OCI-LY3 (cell line): Measurements from ENCODE around the gene CDHR2.
"Not testable (repeated sequence)": the region's sequence is repeated elsewhere in the genome, so short reads cannot be mapped to it uniquely, and the experiment has no call there.

Experiments used
- H2AFZ ChIP-seq: fragments of 200-600, 300-600 bp; shearing (Covaris generic); 2 replicates; pipeline ENCODE4 v1.6.0; 2014; ENCODE audit warnings: antibody characterized with exemption, low read depth, low read length
- H3K27ac ChIP-seq: fragments of 200-600, 300-600 bp; sonication (generic); 2 replicates; pipeline ENCODE4 v1.5.1; 2014; ENCODE audit warnings: mild to moderate bottlenecking, low read length, moderate library complexity, mixed read lengths
- H3K27me3 ChIP-seq: fragments of 200-600, 300-600 bp; sonication (generic); 2 replicates; pipeline ENCODE4 v1.6.1; 2014; ENCODE audit warnings: low read depth, low read length, mixed read lengths
- H3K36me3 ChIP-seq: fragments of 200-600, 300-600 bp; sonication (generic); replicated peaks from 2 replicates; pipeline ENCODE3; 2014; ENCODE audit warnings: low read depth, low read length, mixed read lengths
- H3K4me1 ChIP-seq: fragments of 300-600, 200-600 bp; sonication (generic); 2 replicates; pipeline ENCODE4 v1.6.1; 2014; ENCODE audit warnings: low read length, mixed read lengths
- H3K4me2 ChIP-seq: fragments of 200-600, 300-600 bp; sonication (generic); 2 replicates; pipeline ENCODE4 v1.6.1; 2014; ENCODE audit warnings: low read length, mixed read lengths
- H3K4me3 ChIP-seq: fragments of 300-600, 200-600 bp; sonication (generic); 2 replicates; pipeline ENCODE4 v1.5.1; 2014; ENCODE audit warnings: antibody characterized with exemption, mild to moderate bottlenecking, low read length, moderate library complexity
- H3K79me2 ChIP-seq: fragments of 300-600, 200-600 bp; shearing (Covaris generic); 2 replicates; pipeline ENCODE4 v1.6.1; 2014; ENCODE audit warnings: mild to moderate bottlenecking, low read length, mixed read lengths
- H3K9ac ChIP-seq: fragments of 300-600, 200-600 bp; shearing (Covaris generic); 2 replicates; pipeline ENCODE4 v1.6.0; 2014; ENCODE audit warnings: mild to moderate bottlenecking, low read length, moderate library complexity
- H3K9me3 ChIP-seq: fragments of 200-600, 300-600 bp; shearing (Covaris generic); 2 replicates; pipeline ENCODE4 v1.6.1; 2014; ENCODE audit warnings: low read length, mixed read lengths; ENCODE audit not compliant: insufficient read depth
- H4K20me1 ChIP-seq: fragments of 200-600, 300-600 bp; sonication (generic); 2 replicates; pipeline ENCODE4 v1.6.1; 2016; ENCODE audit warnings: low read length, mixed read lengths; ENCODE audit not compliant: insufficient read depth
- CTCF ChIP-seq: fragments of 200-600, 300-600 bp; sonication (generic); IDR thresholded peaks from 2 replicates; pipeline ENCODE4 v1.5.1; 2014; ENCODE audit warnings: antibody characterized with exemption, low read length, low read depth
- EZH2phosphoT487 ChIP-seq: fragments of 200-600 bp; shearing (Covaris generic); IDR thresholded peaks from 2 replicates; pipeline ENCODE4 v1.6.1; 2018; ENCODE audit warnings: antibody characterized with exemption, mixed run types, low read depth

Gene CDHR2

GRCh38 chr5:176587398-176587797, 38.3 kb downstream of the CDHR2 start:
- no peak overlapping the region for H3K27ac ChIP-seq
- no peak overlapping the region for H2AFZ ChIP-seq
- H3K4me3 ChIP-seq, result no peak overlapping the region
- no peak overlapping the region for H3K4me2 ChIP-seq
- TF ChIP-seq CTCF (no peak), EZH2phosphoT487 (no peak)
- no peaks in the 10 kb centered on the region for H3K79me2 ChIP-seq
- H3K36me3 ChIP-seq, result no peaks in the 10 kb centered on the region
- H4K20me1 ChIP-seq, result no peaks in the 10 kb centered on the region
- H3K9me3 ChIP-seq, result 0 out of 2 replicates have a peak, but pooled peaks cover 3% of the 10 kb centered on the region
- no peaks in the 10 kb centered on the region for H3K27me3 ChIP-seq
- no peak overlapping the region for H3K9ac ChIP-seq
- H3K4me1 ChIP-seq, result no peaks in the 10 kb centered on the region

GRCh38 chr5:176588297-176588696, 39.2 kb downstream of the CDHR2 start:
- H3K4me1 ChIP-seq, result no peaks in the 10 kb centered on the region
- no peak for TF ChIP-seq CTCF
- TF ChIP-seq EZH2phosphoT487, result no peak
- no peaks in the 10 kb centered on the region for H3K36me3 ChIP-seq
- no peaks in the 10 kb centered on the region for H3K79me2 ChIP-seq
- H3K4me3 ChIP-seq, result no peak overlapping the region
- no peak overlapping the region for H3K4me2 ChIP-seq
- H3K27me3 ChIP-seq, result no peaks in the 10 kb centered on the region
- 0 out of 2 replicates have a peak, but pooled peaks cover 3% of the 10 kb centered on the region for H3K9me3 ChIP-seq
- no peaks in the 10 kb centered on the region for H4K20me1 ChIP-seq
- no peak overlapping the region for H3K9ac ChIP-seq
- H3K27ac ChIP-seq, result no peak overlapping the region
- H2AFZ ChIP-seq, result no peak overlapping the region

- Histone ChIP-seq H3K4me1 (no peaks in the 10 kb centered on the region), H3K9ac (no peak overlapping the region), H3K4me3 (no peak overlapping the region), H3K4me2 (no peak overlapping the region), H3K36me3 (no peaks in the 10 kb centered on the region), H3K27me3 (no peaks in the 10 kb centered on the region), H4K20me1 (no peaks in the 10 kb centered on the region), H3K79me2 (no peaks in the 10 kb centered on the region), H2AFZ (no peak overlapping the region), H3K27ac (no peak overlapping the region), H3K9me3 (0 out of 2 replicates have a peak, but pooled peaks cover 3% of the 10 kb centered on the region)
- TF ChIP-seq EZH2phosphoT487 (no peak), CTCF (no peak)
Measured at GRCh38 chr5:176589039-176589769, 40.1 kb downstream of the CDHR2 start.

GRCh38 chr5:176590035-176590717, 41.0 kb downstream of the CDHR2 start:
- H3K9ac ChIP-seq, result no peak overlapping the region
- H3K79me2 ChIP-seq, result no peaks in the 10 kb centered on the region
- H3K36me3 ChIP-seq, result no peaks in the 10 kb centered on the region
- 0 out of 2 replicates have a peak, but pooled peaks cover 3% of the 10 kb centered on the region for H3K9me3 ChIP-seq
- no peaks in the 10 kb centered on the region for H4K20me1 ChIP-seq
- no peaks in the 10 kb centered on the region for H3K4me1 ChIP-seq
- H3K27ac ChIP-seq, result no peak overlapping the region
- TF ChIP-seq EZH2phosphoT487 (no peak), CTCF (no peak)
- H3K27me3 ChIP-seq, result no peaks in the 10 kb centered on the region
- no peak overlapping the region for H3K4me2 ChIP-seq
- no peak overlapping the region for H2AFZ ChIP-seq
- no peak overlapping the region for H3K4me3 ChIP-seq

GRCh38 chr5:176591667-176592066, 42.5 kb downstream of the CDHR2 start:
- not testable (repeated sequence) for H3K36me3 ChIP-seq, H3K27ac ChIP-seq

More at GRCh38 chr5:176591667-176592066, 42.5 kb downstream of the CDHR2 start:
- not testable (repeated sequence) for H3K79me2 ChIP-seq, H3K4me2 ChIP-seq, H3K9me3 ChIP-seq, H3K4me1 ChIP-seq, H3K4me3 ChIP-seq, H4K20me1 ChIP-seq, H2AFZ ChIP-seq, H3K27me3 ChIP-seq, H3K9ac ChIP-seq
